HG03196 (cell line): Measurements from ENCODE around the gene SMIM1.
"Not testable (repeated sequence)": the region's sequence is repeated elsewhere in the genome, so short reads cannot be mapped to it uniquely, and the experiment has no call there.

ENCODE experiments used
- ATAC-seq: cut with Tn5 transposase; IDR thresholded peaks from one replicate; pipeline ENCODE4 v1.9.1; 2021; ENCODE audit not compliant: unreplicated experiment

The SMIM1 gene

DNA sequence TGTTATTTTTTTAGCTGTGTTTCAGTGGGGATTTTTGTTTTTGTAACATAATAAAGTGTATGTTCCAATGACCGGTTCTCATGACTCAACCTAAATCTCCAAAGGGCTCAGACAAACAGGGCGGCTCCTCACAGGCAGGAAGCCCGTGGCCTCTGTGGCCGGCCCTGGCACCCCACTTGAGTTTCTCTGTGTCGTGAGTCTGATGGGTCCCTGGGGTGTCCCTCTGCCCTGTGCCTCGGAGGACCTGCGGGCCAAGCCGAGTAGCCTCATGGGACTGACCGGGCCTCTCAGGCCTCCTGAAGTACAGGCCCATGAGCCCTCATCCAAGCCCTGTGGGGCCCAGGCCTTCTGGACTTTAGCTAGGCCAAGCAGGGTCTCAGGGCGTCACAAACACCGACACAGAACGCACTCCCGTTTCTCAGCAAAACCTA, 36.4 kb upstream of the SMIM1 start:
- ATAC-seq: no peak

DNA sequence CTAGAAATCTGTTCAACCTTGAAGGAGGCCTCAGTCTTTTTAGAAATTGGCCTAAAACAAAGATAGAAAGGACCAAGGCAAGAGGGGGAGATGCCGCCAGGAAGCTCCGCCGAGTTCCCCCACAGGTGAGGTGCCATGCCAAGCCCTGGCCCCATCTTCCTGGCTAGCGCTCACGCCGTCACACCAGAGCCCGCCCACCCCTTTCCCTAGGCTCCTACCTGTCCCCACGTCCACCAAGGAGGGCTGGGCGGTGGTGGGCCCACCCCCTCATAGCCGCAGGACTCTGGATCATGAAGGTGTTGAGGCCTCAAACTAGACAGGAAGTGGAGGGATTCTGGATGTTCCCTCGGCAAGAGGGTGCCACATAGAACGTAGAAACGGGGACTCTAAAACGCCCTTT, 35.8 kb upstream of the SMIM1 start:
- no peak for ATAC-seq

DNA sequence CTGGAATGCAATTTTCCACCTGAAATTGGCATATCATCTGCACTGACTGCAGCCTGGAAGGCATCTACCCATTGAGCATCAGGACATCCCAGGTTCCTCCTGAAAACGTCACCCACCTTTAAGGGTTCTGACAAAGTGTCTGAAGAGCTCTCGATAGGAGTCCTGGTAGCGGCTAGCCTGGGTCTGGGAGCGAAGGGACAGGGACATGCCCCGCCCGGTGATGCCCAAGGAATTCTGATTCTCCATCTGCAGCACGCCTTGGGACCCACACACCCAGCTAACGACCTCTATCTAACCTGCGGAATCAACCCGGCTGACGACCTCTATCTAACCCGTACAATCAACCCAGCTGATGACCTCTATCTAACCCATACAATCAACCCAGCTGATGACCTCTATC, 33.6 kb upstream of the SMIM1 start:
- no peak for ATAC-seq

DNA sequence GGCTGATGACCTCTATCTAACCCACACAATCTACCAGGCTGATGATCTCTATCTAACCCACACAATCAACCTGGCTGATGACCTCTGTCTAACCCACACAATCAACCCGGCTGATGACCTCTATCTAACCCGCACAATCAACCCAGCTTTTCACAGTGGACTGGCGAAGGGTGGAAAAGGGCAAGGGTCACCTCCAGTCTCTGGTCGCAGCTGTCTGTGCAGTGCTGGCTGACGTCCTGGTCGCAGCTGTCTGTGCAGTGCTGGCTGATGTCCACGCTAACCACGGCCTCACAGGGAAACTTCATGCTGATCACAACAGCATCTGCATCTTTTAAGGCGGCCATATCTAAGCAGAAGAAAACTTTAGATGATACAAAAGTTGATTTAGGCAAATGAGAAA, 32.5 kb upstream of the SMIM1 start:
- no peak for ATAC-seq

DNA sequence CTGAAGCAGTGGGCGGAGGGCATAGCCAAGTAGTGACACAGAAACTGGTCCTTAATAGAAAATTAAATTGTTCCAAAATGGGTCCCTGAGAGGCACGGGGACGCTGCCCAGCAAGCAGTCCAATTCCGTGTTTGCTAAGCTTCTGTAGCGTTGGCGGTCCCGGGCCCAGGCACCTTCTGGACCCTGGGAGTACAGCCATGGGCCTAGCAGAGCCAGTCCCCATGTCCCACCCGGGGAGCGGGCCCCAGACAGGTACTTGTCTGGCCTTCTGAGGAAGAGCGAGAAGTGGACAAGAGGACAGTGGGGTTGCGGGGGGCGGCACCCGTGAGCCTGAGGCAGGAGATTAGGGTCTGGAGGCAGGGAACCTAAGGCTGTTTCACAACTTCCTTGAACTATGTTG, 31.8 kb upstream of the SMIM1 start:
- ATAC-seq: no peak

DNA sequence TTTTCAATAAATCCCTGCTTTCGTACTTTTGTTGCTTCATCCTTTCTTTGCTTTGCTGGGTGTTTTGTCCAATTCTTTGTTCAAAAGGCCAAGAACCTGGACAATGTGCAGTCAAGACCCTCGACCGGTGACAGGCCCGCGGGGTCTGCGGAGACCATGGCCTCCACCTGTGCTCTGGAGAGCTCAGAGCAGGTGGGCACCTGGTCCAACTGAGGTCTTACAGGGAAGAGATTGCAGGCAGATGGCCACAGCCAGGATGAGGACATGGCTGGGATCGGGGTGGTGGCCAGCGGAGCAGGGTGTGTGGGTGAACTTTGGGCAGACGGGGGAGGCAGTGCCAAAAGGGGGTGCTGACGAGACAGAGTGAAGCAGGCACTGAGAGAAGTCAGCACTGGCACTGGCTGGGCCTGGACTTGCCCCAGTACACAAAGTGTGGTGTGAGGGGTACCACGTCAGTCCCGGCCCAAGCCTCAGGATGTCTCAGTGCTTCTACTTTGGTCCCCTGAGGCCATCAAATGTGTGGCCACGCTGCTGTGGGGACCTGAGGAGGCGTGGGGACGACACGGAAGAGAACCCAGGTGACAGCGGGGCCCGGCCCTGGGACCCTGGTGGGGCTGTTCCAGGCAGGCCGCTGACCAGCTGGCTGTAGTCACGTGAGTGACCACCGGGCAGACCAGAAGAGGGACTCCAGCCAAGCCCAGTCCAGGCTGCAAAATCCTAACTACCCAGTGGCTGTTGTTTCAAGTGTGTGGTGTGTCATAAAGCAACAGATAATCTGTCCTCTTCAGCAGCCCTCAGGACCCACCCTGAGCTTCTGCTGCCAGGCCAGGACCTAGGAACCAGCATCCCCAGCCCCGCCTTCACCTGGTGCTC, 30.7 kb upstream of the SMIM1 start:
- ATAC-seq: no peak

DNA sequence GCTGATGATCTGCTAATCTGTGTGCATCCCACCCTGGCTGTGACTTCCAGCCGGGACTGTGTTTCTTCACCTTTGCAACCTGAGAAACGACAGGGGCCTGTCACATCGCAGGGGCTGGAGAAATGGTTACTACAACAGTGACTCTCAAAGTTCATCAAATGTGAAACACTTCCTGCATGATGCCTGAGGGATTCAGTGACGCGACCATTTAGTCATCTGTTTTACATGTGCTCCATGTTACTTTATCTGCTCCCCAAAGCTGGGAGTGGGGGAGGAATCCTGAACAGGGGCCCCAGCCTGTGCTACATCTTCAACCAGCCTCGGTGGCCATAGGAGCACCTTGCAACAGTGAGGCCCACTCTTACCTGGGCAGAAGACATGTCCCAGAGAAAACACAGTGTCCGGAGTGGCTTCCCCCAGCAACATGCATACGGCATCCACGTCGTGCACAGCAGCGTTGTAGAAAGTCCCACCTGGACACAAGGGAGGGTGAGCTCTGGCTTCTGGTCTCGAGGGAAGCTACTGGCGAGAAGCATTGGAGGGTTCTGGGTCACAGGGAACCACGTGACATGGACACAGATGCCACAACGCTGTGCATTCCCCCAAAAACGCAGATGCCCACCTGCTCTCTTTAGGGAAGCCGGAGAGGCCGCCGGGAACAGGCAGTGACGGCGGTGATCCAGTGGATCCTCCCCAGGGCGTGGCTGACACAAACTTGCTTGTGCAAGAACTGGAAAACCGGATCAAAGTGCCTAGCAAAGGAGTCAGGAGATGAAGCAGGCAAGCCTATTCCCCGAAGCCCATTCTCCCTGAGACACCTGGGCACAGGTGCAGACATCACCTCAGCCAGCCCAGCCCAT, 29.9 kb upstream of the SMIM1 start:
- ATAC-seq: no peak

DNA sequence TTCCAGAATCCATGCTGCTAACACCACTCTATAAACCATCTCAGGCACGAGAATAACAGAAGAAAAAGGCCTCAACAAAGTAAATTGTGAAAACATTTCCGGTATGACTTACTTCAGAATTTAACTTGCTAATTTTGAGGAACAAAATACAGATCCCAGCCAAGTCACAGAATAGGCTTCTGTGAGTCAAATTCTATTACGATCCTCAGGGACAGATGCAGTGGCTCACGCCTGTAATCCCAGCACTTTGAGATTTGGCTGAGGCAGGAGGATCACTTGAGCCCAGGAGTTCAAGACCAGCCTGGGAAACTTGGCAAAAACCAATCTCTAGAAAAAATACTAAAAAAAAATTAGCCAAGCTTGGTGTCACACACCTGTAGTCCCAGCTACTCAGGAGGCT, 29.1 kb upstream of the SMIM1 start:
- ATAC-seq: no peak

DNA sequence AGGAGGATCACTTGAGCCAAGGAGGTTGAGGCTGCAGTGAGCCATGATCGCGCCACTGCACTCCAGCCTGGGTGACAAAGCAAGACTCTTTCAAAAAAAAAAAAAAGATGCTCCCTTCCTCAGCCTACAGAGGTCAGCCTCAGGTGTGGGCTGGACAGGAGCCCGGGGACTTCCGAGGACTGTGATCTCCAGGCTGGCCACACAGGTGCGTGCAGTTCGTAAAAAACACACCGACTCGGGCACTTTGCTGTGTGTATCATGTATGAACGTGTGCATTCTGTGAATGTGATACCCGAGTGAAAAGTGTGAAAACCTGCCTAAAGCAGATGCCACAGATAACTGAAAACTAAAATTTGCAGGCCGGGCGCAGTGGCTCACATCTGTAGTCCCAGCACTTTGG, 28.7 kb upstream of the SMIM1 start:
- ATAC-seq: no peak

DNA sequence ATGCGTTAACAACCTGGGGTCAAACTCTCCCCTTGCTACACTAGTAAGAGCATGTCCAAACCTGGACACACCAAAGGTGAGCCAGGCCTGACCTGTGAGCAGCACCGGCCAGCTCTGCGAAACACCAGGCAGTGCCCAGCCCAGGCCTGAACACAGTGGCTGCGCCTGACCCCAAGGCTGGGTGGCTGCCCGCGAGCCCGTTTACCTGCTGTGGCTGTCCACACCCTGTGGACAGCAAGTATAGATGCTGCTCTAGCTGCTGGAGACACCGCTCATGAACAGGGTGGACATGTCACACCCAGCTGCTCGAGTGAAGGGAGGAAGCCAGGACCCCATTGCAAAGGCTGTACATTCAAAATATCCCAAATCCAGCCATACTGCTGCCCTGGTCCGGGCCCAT, 27.9 kb upstream of the SMIM1 start:
- ATAC-seq: no peak

DNA sequence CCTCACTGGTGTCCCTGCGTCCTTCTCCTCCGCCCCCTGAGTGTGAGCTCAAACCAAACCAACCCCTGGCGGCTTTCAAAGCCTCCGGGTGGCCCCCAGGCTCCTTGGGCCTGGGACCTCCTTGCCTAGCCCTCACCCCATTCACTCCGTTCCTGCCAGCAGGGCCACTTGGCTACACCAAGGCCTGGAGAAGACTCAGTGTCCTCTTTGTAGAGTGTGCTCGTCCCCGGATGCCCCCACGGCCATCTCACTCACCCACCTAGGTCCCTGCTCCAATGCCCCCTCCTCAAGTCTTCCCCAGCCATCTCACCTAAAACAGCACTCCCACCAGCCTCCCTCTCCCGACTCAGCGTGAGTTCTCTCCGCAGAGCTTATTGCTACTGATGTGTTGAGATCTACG, 27.5 kb upstream of the SMIM1 start:
- no peak for ATAC-seq

DNA sequence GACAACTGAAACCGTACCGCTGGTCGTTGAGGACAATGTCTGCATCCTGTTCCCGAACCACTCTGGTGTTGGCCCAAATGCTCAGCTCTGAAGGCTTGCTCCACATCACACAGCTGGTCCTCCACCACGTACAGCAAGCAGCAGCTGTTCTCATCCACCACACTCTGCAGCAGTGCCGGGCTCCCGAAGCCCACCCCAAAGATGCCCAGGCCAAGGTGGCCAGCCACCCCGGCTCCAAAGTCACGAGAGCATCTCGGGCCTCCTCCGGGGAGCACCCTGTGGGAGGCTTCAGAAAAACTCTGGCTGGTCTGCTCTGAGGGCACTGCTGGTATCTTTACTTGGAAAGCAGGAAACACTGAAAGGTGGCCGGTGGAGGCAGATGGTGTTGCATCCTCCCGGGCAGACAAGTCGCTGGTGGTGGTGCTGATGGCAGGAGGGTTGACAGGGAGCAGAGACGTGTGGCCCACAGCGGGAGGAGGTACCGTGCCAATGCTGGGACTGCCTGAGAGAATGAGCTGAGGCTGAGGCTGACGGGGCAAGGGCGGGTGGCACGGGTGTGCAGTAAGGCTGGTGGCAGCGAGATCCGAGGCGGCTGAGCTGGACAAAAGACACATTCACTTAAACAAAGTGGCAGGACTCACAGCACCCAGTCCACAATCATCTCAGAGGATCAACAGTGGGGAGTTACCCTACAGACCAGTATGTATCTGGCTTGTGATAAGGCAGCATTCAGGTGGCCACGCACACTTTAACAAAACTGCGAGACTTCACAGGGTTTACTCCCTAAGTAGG, 26.8 kb upstream of the SMIM1 start:
- ATAC-seq: no peak

DNA sequence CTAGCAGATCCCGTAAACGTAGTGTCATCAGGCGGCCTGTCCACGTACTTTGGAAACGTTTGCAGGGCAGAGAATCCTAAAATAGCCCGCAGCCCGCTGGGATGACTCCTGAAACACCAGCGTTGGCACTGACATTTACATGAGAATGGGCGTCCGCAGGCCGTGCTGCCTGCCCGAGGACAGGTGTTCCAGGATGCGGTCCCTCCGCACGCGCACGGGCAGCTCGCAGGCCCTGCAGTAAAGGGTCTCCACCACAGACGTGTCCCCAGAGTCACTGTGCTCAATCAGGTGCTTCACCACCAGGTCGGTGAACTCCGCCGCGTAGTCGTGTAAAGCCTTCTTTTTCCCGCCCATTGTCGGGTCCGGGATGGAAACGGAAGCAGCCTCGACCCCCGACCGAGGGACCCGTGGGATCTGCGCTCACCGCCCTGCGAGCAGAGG, 26.1 kb upstream of the SMIM1 start:
- ATAC-seq: no peak

DNA sequence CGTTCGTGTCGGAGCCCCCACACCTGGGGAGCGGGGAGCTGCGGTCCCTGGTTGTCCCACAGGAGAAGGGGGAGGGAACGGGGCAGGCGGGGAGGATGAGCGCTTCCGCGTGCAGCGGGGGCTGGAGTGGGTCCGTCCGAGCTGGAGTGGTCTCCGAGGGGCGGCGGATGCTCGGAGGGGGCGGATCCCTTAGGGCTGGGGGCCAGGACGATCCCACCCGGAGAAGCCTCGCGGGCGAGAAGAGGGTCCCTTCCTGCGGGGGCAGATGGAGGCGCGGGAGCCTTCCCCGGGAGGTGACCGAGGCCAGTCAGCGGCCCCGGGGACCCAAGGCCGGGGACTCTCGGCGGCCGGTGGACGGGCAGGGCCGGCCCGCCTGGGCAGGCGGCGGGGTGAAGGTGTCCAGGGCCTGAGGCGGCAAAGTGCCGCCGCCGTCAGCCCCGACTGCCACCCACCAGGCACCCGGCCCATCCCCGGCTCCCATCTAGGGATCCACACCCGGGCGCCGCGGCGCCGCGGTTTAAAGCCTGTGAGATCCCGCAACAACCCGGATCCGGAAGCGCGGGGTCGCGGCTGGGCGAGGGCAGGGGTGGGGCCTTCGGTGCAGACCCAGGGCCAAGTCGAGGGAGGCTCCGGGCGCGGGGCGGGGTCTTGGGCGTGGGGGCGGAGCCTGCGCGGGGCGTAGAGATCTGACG, 25.6 kb upstream of the SMIM1 start:
- peak; percentile 76 for ATAC-seq

DNA sequence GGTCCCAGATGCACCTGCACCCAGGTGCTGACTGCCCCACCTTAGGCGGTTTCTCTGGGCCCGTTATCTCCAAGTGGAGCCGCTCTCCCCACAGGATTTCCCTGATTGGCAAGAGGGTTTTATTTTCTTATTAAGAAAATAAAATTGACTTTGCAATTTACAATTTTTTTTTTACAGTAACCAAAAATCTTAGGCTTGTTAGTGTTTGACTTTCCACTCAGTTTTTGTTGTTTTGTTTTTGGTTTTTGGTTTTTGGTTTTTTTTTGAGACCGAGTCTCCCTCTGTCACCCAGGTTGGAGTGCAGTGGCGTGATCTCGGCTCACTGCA, 25.1 kb upstream of the SMIM1 start:
- no peak for ATAC-seq

DNA sequence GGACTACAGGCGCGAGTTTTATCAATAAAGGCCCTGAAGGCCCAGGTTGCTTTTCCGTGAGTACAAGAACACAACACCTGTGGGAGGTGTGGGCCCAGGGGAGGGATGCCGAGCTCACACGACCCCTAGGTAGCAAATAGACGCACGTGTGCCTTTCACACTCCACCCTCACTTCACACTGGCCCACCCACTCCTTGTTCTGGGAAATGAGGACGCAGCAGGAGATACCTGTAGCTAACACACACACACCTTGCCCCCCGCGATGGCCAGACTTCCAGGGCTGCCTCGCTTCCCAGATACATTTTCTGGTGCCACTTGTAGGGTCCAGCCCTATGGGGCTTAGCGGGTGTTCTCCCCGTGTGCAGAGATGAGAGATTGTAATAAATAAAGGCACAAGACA, 24.6 kb upstream of the SMIM1 start:
- ATAC-seq: no peak

DNA sequence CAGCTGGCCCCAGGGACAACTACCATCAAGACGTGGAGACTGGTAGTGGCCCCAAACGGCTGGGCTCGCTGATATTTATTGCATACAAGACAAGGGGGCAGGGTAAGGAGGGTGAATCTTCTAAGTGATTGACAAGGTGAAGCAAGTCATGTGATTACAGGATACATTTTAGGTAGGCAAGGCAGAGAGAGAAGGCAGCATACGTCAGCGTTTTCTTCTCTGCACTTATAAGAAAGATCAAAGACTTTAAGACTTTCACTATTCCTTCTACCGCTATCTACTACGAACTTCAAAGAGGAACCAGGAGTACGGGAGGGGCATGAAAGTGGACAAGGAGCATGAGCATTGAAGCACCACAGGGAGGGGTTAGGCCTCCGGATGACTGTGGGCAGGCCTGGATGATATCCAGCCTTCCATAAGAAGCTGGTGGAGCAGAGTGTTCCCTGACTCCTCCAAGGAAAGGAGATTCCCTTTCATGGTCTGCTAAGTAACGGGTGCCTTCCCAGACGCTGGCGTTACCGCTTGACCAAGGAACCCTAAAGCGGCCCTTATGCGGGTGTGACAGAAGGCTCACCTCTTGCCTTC, 24.1 kb upstream of the SMIM1 start:
- not testable (repeated sequence) for ATAC-seq

DNA sequence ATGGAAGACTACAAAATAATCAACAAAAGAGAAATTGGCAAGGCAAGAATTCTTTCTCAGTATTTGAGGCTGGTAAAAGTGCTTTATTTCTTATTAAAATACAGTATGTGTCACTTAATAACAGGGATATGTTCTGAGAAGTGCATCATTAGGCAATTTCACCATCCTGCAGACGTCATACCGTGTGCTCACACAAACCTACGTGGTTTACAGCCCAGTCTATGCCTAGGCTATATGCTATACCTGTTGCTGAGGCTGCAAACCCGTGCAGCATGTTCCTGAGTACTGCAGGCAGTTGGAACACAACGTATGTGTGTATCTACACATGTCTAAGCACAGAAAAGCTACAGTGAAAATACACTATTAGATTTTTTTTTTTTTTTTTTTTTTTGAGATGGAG, 23.0 kb upstream of the SMIM1 start:
- ATAC-seq: no peak

DNA sequence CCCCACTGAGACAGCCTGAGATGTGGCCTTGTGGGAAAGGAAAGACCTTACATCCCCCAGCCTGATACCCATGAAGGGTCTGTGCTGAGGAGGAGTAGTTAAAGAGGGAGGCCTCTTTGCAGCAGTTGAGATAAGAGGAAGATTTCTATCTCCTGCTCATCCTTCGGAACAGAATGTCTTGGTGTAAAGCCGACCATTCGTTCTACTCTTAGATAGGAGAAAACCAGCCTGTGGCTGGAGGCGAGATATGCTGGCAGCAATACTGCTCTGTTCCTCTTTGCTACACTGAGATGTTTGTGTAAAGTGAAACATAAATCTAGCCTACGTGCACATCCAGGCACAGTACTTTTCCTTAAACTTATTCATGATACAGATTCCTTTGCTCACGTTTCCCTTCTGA, 21.8 kb upstream of the SMIM1 start:
- ATAC-seq: no peak

DNA sequence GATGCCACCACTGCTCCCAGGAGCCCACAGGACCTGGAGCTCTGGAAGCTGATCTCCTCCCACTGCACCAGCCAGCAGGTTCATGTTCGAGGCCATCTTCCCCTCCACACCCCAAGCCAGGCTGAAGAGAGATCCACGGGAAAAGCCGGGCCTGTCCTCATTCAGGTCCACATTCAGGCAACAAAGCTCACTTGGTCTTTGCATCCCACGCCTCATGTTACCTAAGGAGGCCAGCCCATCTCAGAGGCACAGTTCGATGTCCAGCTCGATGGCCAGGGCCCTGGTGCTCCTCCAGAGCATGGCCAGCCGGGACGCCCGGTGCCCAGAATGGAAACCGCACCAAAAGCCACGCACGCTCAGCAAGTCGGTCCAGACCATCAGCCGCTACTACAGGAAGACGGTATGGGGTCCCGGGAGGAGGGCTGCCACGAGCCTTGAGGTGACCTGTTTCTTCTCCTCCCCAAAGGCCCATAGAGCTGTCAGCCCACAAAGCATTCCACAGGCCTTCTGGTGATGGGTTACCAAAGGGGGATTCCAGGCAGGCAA, 20.1 kb upstream of the SMIM1 start, which contains the start of gene CCDC27:
Gene CCDC27, plus strand, starts transcription at position 51 of the 546 bp plus-strand sequence. Its CDS starts 32 bp downstream, at position 83.
- ATAC-seq: no peak
